Endothelial cell of umbilical vein (primary cell): ENCODE results near the gene NUDT22. TPM values are rescaled to one million over a fixed set of nuclear protein-coding genes. Genes with fewer than 3 reads are reported as not detected.

Experiments
- BruUV-seq: library from RNA; stranded (reverse); fragments of 400-500 nt; replicated peaks from 2 replicates; lab custom pipeline; 2021; lab: Mats Ljungman, UMichigan
- CTCF ChIA-PET: fragments of 300-600, 350-600 bp; sonication (Branson Sonifier 250); formaldehyde crosslinking; loops from one replicate; lab custom pipeline; 2021; ENCODE audit warnings: antibody characterized with exemption, inconsistent platforms; lab: Charles Lee
- POLR2A ChIA-PET: fragments of 300-600, 350-600 bp; sonication (Branson Sonifier 250); formaldehyde crosslinking; loops from one replicate; lab custom pipeline; 2021; ENCODE audit warnings: antibody characterized with exemption, inconsistent platforms; lab: Charles Lee
- DNase-seq: peaks from one replicate; pipeline ENCODE4 v3.0.0-alpha.2; 2011; ENCODE audit warnings: low read depth, low spot score
- FAIRE-seq: peaks from 2 replicates; lab custom pipeline; 2011; peaks lifted over from hg19 to GRCh38; lab: Jason Lieb, UNC
- H2AFZ ChIP-seq: 2 replicates; pipeline ENCODE4 v1.6.0; 2012; ENCODE audit warnings: low read depth, low read length, control low read depth, inconsistent platforms
- H3K27ac ChIP-seq: 2 replicates; pipeline ENCODE4 v1.5.1; 2011; ENCODE audit warnings: low read depth, mild to moderate bottlenecking, control low read depth, low read length, moderate library complexity; ENCODE audit not compliant: insufficient read depth
- H3K27me3 ChIP-seq, 2 experiments: 2 replicates each; pipeline versions ENCODE4 v1.6.0 to v1.6.1; 2011; ENCODE audit warnings: low read length in 2 of 2, mixed read lengths in 1 of 2; ENCODE audit not compliant: control insufficient read depth in 2 of 2, insufficient read depth in 2 of 2
- H3K36me3 ChIP-seq, 2 experiments: 2 replicates in 1 of 2; 3 replicates in 1 of 2; pipeline ENCODE4 v1.5.1; 2011; ENCODE audit warnings: low read length in 2 of 2, mild to moderate bottlenecking in 1 of 2, moderate library complexity in 1 of 2; ENCODE audit not compliant: control insufficient read depth in 2 of 2, insufficient read depth in 2 of 2; ENCODE audit errors: extremely low read depth in 1 of 2
- H3K4me1 ChIP-seq: 3 replicates; pipeline ENCODE4 v1.5.1; 2011; ENCODE audit warnings: mild to moderate bottlenecking, low read length; ENCODE audit not compliant: control insufficient read depth, insufficient read depth; ENCODE audit errors: extremely low read depth
- H3K4me2 ChIP-seq: 2 replicates; pipeline ENCODE4 v1.6.1; 2011; ENCODE audit warnings: low read length, control low read depth, mixed read lengths; ENCODE audit not compliant: insufficient read depth
- H3K4me3 ChIP-seq, 3 experiments: fragments of 200-600 bp in 1 of 3; sonication (generic), shearing (Covaris generic) in 1 of 3; replicated peaks in 1 of 3; 2 replicates each; pipeline ENCODE4 v1.5.1; 2011 to 2016; ENCODE audit warnings: control low read depth in 3 of 3, low read length in 3 of 3, mild to moderate bottlenecking in 2 of 3, inconsistent platforms in 1 of 3, low read depth in 1 of 3, moderate library complexity in 1 of 3; ENCODE audit not compliant: insufficient read depth in 1 of 3
- H3K79me2 ChIP-seq: 2 replicates; pipeline ENCODE4 v1.6.0; 2012; ENCODE audit warnings: low read length, inconsistent platforms; ENCODE audit not compliant: control insufficient read depth, insufficient read depth
- H3K9ac ChIP-seq: replicated peaks from 2 replicates; pipeline ENCODE3; 2011; ENCODE audit warnings: low read length, control low read depth; ENCODE audit not compliant: insufficient read depth; ENCODE audit errors: extremely low read depth
- H3K9me1 ChIP-seq: replicated peaks from 3 replicates; pipeline ENCODE4 v1.6.0; 2011; ENCODE audit warnings: mild to moderate bottlenecking, low read length; ENCODE audit not compliant: control insufficient read depth, insufficient read depth; ENCODE audit errors: extremely low read depth
- H3K9me3 ChIP-seq: replicated peaks from 2 replicates; pipeline ENCODE4 v1.5.1; 2012; ENCODE audit warnings: low read length, inconsistent platforms; ENCODE audit not compliant: control insufficient read depth, insufficient read depth
- H4K20me1 ChIP-seq: replicated peaks from 2 replicates; pipeline ENCODE3; 2011; ENCODE audit warnings: mild to moderate bottlenecking, low read length; ENCODE audit not compliant: control insufficient read depth, insufficient read depth; ENCODE audit errors: extremely low read depth
- CTCF ChIP-seq, 2 donors: IDR thresholded peaks; 1 replicate in 1 of 2; 2 replicates in 1 of 2; pipeline ENCODE4 v1.5.1; 2011; ENCODE audit warnings: low read length in 2 of 2, mild to moderate bottlenecking in 2 of 2, moderate library complexity in 2 of 2, control low read depth in 1 of 2, inconsistent platforms in 1 of 2, low read depth in 1 of 2; ENCODE audit not compliant: insufficient read depth in 1 of 2; ENCODE audit errors: extremely low read depth in 1 of 2
- EZH2 ChIP-seq: IDR thresholded peaks from 2 replicates; pipeline ENCODE4 v1.6.1; 2012; ENCODE audit warnings: borderline replicate concordance, low read depth, mild to moderate bottlenecking, moderate library complexity, low read length, inconsistent platforms; ENCODE audit not compliant: severe bottlenecking
- FOS ChIP-seq: IDR thresholded peaks from 2 replicates; pipeline ENCODE4 v1.6.1; 2011; ENCODE audit warnings: mild to moderate bottlenecking, low read length, moderate library complexity, borderline replicate concordance; ENCODE audit not compliant: insufficient read depth
- GATA2 ChIP-seq: IDR thresholded peaks from 2 replicates; pipeline ENCODE4 v1.7.0; 2011; ENCODE audit warnings: low read depth, mild to moderate bottlenecking, moderate library complexity, mixed read lengths, low read length; ENCODE audit not compliant: insufficient read length, insufficient read depth
- JUN ChIP-seq: IDR thresholded peaks from 2 replicates; pipeline ENCODE4 v1.6.1; 2011; ENCODE audit warnings: borderline replicate concordance, low read depth; ENCODE audit not compliant: insufficient read length, insufficient read depth
- MAX ChIP-seq: IDR thresholded peaks from 2 replicates; pipeline ENCODE4 v1.6.1; 2011; ENCODE audit not compliant: insufficient read depth, insufficient read length
- MYC ChIP-seq: IDR thresholded peaks from one replicate; pipeline ENCODE4 v1.6.1; 2011; ENCODE audit warnings: mild to moderate bottlenecking, low read depth, low read length
- POLR2A ChIP-seq: IDR thresholded peaks from 2 replicates; pipeline ENCODE4 v1.6.1; 2012; ENCODE audit warnings: low read depth, mild to moderate bottlenecking, control low read depth, low read length
- POLR2AphosphoS5 ChIP-seq: IDR thresholded peaks from 2 replicates; pipeline ENCODE4 v1.6.1; 2012; ENCODE audit warnings: low read depth, mild to moderate bottlenecking, control low read depth, low read length, moderate library complexity; ENCODE audit not compliant: insufficient read depth
- dilution Hi-C: fragments of 300-500 bp; cut with MboI; formaldehyde crosslinking; loops from one replicate; pipeline ENCODE4 v1.15.0; 2019; ENCODE audit warnings: low sequenced_read_pairs; ENCODE audit not compliant: extremely low pct_ligation_motif_present
- intact Hi-C: fragments of 100-400 bp; cut with micrococcal nuclease; formaldehyde crosslinking; loops from one replicate; pipeline ENCODE4 v1.10.0; 2022
- polyA plus RNA-seq, 4 experiments: library from polyadenylated mRNA; depleted of rRNA in 3 of 4; stranded (reverse) in 3 of 4; unstranded in 1 of 4; fragments of >200 nt; gene quantifications; 2 replicates each; pipeline versions ENCODE4 v1.2.1 to v1.2.3, GENCODE V29; 2011 to 2012; ENCODE audit warnings: missing spikeins in 1 of 4
- total RNA-seq: library from RNA; stranded (reverse); gene quantifications from 2 replicates; pipeline ENCODE4 v1.2.3, GENCODE V29; 2021

The NUDT22 gene
- total and polyA plus RNA-seq, 2 donors (not counting 3 experiments of a cell fraction or from before 2014, with no cell fraction given), result 37.8 to 54.8 TPM

GRCh38 chr11:64176751-64177150 is 49.3 kb upstream of the NUDT22 start:
- H3K27me3 ChIP-seq, result no peaks in the 10 kb centered on the region
- H4K20me1 ChIP-seq, result no peaks in the 10 kb centered on the region
- no TSS peak for BruUV-seq
- H3K4me2 ChIP-seq, result no peak overlapping the region
- POLR2A ChIA-PET, result interaction anchor here (0.7 kb wide), 1 partner anchor 1070 kb away, joined by 5 read pairs; no protein-coding TSS in a partner anchor
- no peak for TF ChIP-seq MYC
- no peak for TF ChIP-seq JUN
- no peak for TF ChIP-seq GATA2
- TF ChIP-seq CTCF (IDR thresholded peaks at IDR 0.05; ENCODE audit: extremely low read depth in 1 of 2, insufficient read depth in 1 of 2, low read depth in 1 of 2, low read length in 2 of 2), result no peak
- no peak for TF ChIP-seq EZH2
- TF ChIP-seq MAX, result no peak
- TF ChIP-seq POLR2A, result no peak
- no peak for TF ChIP-seq POLR2AphosphoS5
- TF ChIP-seq FOS, result no peak
- no peaks in the 10 kb centered on the region for H3K9me1 ChIP-seq
- H3K4me3 ChIP-seq, result no peak overlapping the region
- no peak overlapping the region for H2AFZ ChIP-seq
- no peaks in the 10 kb centered on the region for H3K79me2 ChIP-seq
- peaks cover 6% of the 10 kb centered on the region for H3K4me1 ChIP-seq
- intact Hi-C loops, result no loop called here
- dilution Hi-C loops, result no loop called here
- H3K36me3 ChIP-seq, result no peaks in the 10 kb centered on the region
- no peak overlapping the region for H3K9ac ChIP-seq
- DNase-seq (no peak), FAIRE-seq (no peak)
- H3K9me3 ChIP-seq, result no peaks in the 10 kb centered on the region
- CTCF ChIA-PET, result no interaction called here
- H3K27ac ChIP-seq, result no peak overlapping the region
